GM21825 (cell line): Measurements from ENCODE around the gene C18orf63.

Source experiments
- ATAC-seq: cut with Tn5 transposase; IDR thresholded peaks from one replicate; pipeline ENCODE4 v1.9.1; 2021; ENCODE audit warnings: mild to moderate bottlenecking, moderate library complexity; ENCODE audit not compliant: unreplicated experiment

C18orf63 gene

DNA sequence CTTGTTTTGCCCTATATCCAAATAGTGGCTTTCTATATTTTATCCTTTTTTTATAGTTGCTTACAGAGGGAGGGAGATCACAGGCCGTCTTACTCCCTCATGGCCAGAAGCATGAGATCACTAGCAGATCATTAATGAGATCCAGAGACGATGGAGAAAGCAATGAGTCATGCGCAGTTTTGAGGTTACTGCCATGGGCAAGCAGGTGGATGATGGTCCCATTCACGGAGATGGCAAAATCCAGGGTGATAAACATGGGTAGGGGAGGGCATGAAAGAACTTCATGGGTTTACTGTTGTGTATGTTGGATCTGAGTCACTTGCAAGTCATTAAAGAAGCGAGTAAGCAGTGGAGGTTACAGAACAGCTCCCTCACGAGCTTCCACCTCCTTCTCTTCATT lies 60.4 kb downstream of the C18orf63 start:
- no peak for ATAC-seq

- no peak for ATAC-seq
Observed at GRCh38 chr18:74376523-74376922, 60.9 kb downstream of the C18orf63 start.

DNA sequence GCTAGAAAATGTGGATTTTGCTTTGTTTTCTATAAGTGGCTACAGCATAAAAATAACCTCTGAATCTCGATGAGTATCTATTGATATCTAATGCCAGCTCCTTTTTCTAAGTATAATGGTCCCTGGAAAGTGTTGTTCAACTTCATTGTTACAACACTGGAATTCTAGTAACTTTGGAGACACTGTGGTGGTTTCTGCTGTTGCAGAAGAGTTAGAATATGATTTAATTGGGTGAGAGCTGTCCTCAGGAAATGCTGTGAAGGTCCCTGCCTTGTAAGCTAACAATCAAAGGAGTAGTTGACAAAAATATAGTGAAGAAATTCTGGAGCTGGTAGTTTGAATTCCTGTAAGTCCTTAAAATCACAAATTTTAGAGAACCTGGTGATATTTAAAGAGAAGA lies 62.1 kb downstream of the C18orf63 start:
- no peak for ATAC-seq

GRCh38 chr18:74378179-74378682 lies 62.6 kb downstream of the C18orf63 start:
- ATAC-seq = no peak

DNA sequence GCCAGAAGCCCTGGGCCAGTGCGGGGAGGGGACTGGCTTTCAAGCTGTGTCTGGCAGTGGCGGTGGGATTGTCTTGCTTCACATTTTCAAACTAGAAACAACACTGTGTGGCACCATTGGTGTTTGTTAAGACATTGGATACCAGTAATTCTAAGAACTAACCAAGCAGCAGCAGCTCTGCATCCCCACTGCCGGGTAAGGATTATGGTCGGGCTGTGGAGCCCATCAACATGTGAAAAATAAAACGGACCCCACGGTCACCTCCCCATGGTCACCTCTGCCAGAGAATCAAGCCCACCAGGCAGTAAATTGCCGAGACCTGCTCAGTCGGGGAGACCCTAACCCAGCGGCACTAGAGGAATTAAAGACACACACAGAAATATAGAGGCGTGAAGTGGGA lies 65.3 kb downstream of the C18orf63 start:
- no peak for ATAC-seq

- no peak for ATAC-seq
Observed at GRCh38 chr18:74381621-74382295, 66.1 kb downstream of the C18orf63 start.

- no peak for ATAC-seq
Observed at GRCh38 chr18:74382481-74383017, 66.9 kb downstream of the C18orf63 start.

- no peak for ATAC-seq
Observed at GRCh38 chr18:74387383-74387782, 71.7 kb downstream of the C18orf63 start.

DNA sequence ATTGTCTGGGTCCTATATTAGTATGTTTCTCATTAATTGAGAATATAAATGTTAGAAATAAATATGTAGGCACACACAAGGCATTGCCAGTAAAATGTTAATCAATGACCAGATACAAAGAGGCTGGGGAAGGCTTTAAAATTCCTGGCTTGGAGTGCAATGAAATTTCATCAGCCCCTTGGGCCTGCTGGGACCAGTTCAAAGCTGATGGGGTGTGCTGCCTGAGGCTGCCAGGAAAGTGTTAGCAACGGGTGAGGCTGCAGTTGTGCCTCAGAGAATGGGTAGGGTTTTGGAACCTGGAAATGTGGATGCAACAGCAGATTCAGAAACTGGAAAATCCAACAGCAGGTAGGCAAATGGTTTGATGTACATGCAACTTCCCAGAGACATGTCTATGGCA lies 72.6 kb downstream of the C18orf63 start:
- no peak for ATAC-seq

DNA sequence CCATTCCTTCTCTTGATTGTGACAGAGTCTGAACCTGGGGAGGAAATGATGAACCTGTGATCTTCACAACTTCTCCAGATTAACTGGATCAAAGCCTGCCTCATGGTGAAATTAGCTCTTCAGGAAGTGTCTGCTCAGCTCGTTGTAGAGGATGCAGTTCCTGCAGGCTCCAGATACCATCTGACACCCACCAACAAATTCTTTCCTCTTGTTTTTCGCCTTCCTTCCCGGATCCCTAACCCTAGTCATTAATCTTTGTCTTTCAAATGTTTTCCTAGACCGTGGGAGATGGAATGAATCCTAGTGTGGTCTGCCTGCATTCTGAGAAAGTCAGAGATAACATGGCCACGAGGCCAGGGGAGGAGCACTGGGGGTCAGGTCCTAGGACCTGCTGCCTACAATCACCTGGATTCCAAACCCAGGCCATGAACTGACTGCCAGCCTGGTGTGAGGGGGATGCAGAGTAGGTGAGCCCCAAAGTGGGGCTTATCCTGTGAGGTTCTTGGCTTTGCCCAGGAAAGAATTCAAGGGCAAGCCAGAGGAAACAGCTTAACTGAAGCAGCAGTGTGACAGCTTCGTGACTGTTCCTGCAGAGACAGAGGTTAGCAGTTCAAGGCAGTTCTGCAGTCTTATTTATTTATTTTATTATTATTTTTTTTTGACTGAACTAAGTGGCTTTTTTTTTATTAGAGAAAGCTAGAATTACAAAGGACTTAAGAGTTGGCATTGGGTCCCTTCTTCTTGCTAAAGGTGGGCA lies 73.7 kb downstream of the C18orf63 start:
- no peak for ATAC-seq

- no peak for ATAC-seq
Observed at GRCh38 chr18:74389991-74390390, 74.4 kb downstream of the C18orf63 start.

GRCh38 chr18:74390900-74391299 lies 75.3 kb downstream of the C18orf63 start:
- no peak for ATAC-seq

DNA sequence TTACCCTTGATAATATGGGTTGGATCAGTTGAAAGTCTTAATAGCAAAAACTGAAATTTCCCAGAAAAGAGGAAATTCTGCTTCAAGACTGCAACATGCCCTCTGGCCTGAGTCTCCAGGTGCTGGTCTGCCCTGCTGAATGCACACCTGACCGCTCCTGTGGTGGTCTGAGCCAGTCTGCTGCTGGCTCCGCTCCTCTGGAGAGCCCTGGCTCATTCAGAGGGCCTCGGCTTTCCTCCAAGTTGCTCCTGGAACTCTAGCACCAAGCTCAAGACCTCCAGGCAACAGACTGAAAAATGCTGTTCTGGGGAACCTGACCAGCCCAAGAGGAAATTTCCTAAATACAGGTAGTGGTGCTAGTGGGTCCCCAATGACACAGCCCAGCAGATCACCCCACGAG lies 76.7 kb downstream of the C18orf63 start:
- no peak for ATAC-seq

DNA sequence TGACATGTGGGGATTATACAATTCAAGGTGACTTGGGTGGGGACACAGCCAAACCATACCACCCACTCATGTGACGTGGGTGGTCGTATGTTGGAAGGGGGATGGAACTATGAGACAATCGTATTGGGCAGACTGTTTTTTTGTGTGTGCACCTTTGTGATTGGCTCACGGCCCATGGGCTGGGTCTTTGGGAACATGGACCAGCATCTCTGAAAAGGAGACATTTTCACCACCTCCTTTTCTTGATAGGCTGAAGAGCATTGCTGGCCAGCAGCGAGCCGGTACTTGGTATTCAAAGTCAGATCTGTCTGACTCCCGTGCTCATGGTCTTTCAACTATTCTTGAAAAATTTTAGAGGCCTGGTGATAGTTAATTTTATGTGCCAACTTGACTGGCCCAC lies 79.4 kb downstream of the C18orf63 start:
- no peak for ATAC-seq

GRCh38 chr18:74395648-74396154 lies 80.1 kb downstream of the C18orf63 start:
- ATAC-seq = no peak

DNA sequence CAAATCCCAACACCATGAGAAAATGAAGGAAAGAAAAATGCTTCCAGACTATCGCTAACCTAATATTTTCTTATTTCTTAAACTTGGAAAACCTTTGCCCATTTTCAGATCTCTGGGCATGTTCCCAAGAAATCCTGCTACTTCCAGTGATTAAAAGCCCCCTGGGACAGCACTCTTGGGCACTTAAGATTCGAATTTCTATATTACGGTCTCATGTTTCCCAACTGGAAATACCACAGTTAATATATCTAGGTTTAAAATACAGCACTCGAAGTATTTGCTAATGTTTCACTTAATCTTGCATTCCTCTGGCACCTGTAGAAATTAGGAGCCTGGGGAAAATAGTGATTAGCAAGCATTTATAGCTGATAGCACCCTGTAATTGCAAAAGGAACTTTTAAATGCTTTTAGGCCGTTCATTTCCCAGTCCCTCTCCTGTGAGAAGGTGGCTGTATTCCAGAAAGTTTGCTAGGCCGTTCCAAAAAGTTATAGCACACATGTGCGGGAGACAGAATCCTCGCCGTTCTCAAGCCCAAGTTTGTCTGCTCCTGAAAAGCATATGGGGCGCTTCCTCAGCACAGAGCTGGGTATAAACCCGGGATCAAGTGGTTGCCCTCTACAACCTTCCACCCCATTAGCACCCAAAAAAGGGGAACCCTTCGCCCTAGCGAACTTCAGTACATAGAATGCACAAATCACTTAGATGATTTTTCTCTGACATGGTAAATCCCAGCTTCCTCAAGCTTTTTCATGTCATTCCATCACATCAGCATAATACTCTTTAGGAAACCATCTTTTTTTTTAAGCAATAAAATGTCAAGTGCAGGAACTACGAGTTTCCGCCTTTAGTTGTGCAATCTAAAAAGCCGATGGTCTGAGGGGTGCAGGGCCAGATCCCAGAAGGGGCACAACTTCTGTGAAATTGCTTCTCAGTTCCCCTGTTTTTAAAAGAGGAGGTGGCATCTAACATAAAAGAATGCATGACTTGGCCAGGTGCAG lies 80.8 kb downstream of the C18orf63 start:
- ATAC-seq = no peak

- no peak for ATAC-seq
Observed at GRCh38 chr18:74397572-74397971, 81.9 kb downstream of the C18orf63 start.

- no peak for ATAC-seq
Observed at GRCh38 chr18:74399091-74399887, 83.7 kb downstream of the C18orf63 start.

DNA sequence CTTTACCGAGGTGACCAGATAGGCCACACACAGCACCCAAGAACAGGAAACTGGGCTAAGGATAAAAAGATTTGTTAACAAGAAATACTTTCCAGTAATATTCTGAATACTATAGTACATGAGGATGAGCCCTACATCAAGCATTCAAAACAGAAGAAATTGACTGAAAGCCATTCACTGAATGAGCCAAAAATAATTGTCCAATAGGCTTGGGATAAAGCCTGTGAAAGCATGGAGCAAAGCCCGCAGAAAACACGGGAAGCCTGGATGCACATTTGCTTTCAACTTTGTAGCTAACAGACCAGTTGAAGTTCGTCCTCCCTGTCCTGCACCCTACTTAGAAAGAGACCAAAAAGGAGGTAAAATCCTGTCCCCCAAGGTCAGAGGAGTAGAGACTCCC lies 85.2 kb downstream of the C18orf63 start:
- ATAC-seq = no peak
